Measurements from ENCODE around the gene PAX7.

PAX7 gene

GRCh38 chr1:18668046-18668445, 37.4 kb downstream of the PAX7 start:
- Histone ChIP-seq H3K4me1 (ENCODE audit: control insufficient read depth, insufficient read depth, low read length, poor library complexity, severe bottlenecking) (peaks cover 5% of the 10 kb centered on the region), H3K27ac (ENCODE audit: low read depth, low read length, severe bottlenecking) (no peak overlapping the region), H3K9me3 (ENCODE audit: control insufficient read depth, low read length) (no peaks in the 10 kb centered on the region), H3K4me3 (ENCODE audit: extremely low read depth, insufficient read depth, low read length, poor library complexity, severe bottlenecking) (no peak overlapping the region), H3K36me3 (ENCODE audit: control insufficient read depth, insufficient read depth, low read length) (no peaks in the 10 kb centered on the region)
- 64 to 79% methylated on average over 2 of the region's 2 CpGs for WGBS, 2 experiments (ENCODE audit: insufficient coverage in 2 of 2)

GRCh38 chr1:18668750-18669404, 38.2 kb downstream of the PAX7 start:
- Histone ChIP-seq H3K27ac (ENCODE audit: low read depth, low read length, severe bottlenecking) (no peak overlapping the region), H3K36me3 (ENCODE audit: control insufficient read depth, insufficient read depth, low read length) (no peaks in the 10 kb centered on the region), H3K4me1 (ENCODE audit: control insufficient read depth, insufficient read depth, low read length, poor library complexity, severe bottlenecking) (peaks cover 5% of the 10 kb centered on the region), H3K9me3 (ENCODE audit: control insufficient read depth, low read length) (no peaks in the 10 kb centered on the region), H3K4me3 (ENCODE audit: extremely low read depth, insufficient read depth, low read length, poor library complexity, severe bottlenecking) (no peak overlapping the region)
- 74 to 82% methylated on average over 4 of the region's 4 CpGs for WGBS, 2 experiments (ENCODE audit: insufficient coverage in 2 of 2)

GRCh38 chr1:18670121-18670867, 39.6 kb downstream of the PAX7 start:
- Histone ChIP-seq H3K27ac (ENCODE audit: low read depth, low read length, severe bottlenecking) (no peak overlapping the region), H3K4me3 (ENCODE audit: extremely low read depth, insufficient read depth, low read length, poor library complexity, severe bottlenecking) (no peak overlapping the region), H3K4me1 (ENCODE audit: control insufficient read depth, insufficient read depth, low read length, poor library complexity, severe bottlenecking) (peaks cover 5% of the 10 kb centered on the region), H3K9me3 (ENCODE audit: control insufficient read depth, low read length) (no peaks in the 10 kb centered on the region), H3K36me3 (ENCODE audit: control insufficient read depth, insufficient read depth, low read length) (no peaks in the 10 kb centered on the region)
- WGBS, 2 experiments (ENCODE audit: insufficient coverage in 2 of 2), result 84 to 88% methylated on average over 7 to 13 of the region's 13 CpGs

DNA sequence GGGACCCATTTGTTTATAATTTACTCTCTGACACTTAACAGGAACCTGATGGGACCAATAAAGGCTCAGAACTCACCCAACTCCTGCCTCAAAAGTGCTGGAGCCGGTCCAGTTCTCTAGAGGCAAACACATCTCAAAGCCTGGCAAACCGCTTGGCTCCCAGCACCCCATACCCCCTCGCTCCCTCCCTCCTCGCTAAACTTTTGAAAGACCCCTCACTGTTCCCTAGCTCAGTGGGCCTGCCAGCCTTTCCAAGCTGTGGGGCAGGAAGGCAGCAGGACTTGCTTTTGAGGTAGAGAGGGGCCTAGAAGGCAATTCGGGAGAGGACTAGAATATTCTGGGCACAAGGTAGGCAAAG, 40.2 kb downstream of the PAX7 start:
- WGBS, 2 experiments (ENCODE audit: insufficient coverage in 2 of 2), result 53 to 86% methylated on average over 2 to 3 of the region's 5 CpGs
- Histone ChIP-seq H3K4me1 (ENCODE audit: control insufficient read depth, insufficient read depth, low read length, poor library complexity, severe bottlenecking) (peaks cover 5% of the 10 kb centered on the region), H3K9me3 (ENCODE audit: control insufficient read depth, low read length) (no peaks in the 10 kb centered on the region), H3K4me3 (ENCODE audit: extremely low read depth, insufficient read depth, low read length, poor library complexity, severe bottlenecking) (no peak overlapping the region), H3K36me3 (ENCODE audit: control insufficient read depth, insufficient read depth, low read length) (no peaks in the 10 kb centered on the region), H3K27ac (ENCODE audit: low read depth, low read length, severe bottlenecking) (no peak overlapping the region)

DNA sequence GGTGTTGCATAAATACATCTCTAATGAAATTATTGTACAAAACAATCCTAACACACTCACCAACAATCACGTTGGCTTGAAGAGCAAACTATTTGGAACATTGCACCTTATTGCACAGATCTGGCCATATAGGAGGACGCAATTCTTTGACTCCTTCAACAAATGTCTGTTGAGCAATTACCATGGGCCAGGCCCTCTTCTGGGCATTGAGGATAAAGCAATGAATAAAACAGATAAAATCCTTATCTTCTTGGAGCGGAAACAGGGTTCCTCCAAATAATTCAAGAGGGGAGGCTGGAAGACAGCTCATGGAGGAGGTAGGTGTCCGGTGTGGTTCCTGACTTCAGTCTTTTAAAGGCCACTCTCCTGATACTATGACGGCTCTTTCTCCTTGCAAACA, 43.3 kb downstream of the PAX7 start:
- H3K36me3 ChIP-seq (ENCODE audit: control insufficient read depth, insufficient read depth, low read length), result no peaks in the 10 kb centered on the region
- no peak overlapping the region for H3K27ac ChIP-seq (ENCODE audit: low read depth, low read length, severe bottlenecking)
- H3K4me1 ChIP-seq (ENCODE audit: control insufficient read depth, insufficient read depth, low read length, poor library complexity, severe bottlenecking), result peaks cover 11% of the 10 kb centered on the region
- H3K9me3 ChIP-seq (ENCODE audit: control insufficient read depth, low read length), result no peaks in the 10 kb centered on the region
- WGBS, 2 experiments (ENCODE audit: insufficient coverage in 2 of 2), result 71 to 78% methylated on average over 5 of the region's 5 CpGs
- H3K4me3 ChIP-seq (ENCODE audit: extremely low read depth, insufficient read depth, low read length, poor library complexity, severe bottlenecking), result no peak overlapping the region

DNA sequence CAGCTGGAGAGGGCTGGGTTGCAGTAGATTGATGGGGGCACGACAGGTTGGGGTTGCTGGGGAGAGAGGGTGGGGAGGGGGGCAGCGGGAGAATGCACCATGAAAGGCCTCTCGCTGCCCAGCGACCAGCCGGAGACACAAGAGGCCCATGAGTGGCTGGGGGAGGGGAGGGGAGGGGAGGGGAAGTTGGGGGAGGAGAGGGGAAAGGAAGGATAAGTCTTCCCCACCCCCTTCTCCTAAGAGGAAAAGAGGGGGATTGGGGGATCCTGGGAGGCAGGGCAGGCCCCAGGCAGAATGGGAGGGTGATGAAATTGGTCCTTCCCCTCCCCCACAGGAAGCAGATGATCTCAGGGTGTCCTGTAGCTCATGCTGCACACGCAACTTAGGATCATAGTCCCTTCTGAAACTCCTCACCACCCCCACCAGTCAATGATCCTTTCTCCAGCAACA, 45.7 kb downstream of the PAX7 start:
- Histone ChIP-seq H3K36me3 (ENCODE audit: control insufficient read depth, insufficient read depth, low read length) (no peaks in the 10 kb centered on the region), H3K9me3 (ENCODE audit: control insufficient read depth, low read length) (no peaks in the 10 kb centered on the region), H3K27ac (ENCODE audit: low read depth, low read length, severe bottlenecking) (no peak overlapping the region), H3K4me1 (ENCODE audit: control insufficient read depth, insufficient read depth, low read length, poor library complexity, severe bottlenecking) (peaks cover 11% of the 10 kb centered on the region), H3K4me3 (ENCODE audit: extremely low read depth, insufficient read depth, low read length, poor library complexity, severe bottlenecking) (no peak overlapping the region)
- WGBS, 2 experiments (ENCODE audit: insufficient coverage in 2 of 2), result 67 to 71% methylated on average over 1 of the region's 6 CpGs

DNA sequence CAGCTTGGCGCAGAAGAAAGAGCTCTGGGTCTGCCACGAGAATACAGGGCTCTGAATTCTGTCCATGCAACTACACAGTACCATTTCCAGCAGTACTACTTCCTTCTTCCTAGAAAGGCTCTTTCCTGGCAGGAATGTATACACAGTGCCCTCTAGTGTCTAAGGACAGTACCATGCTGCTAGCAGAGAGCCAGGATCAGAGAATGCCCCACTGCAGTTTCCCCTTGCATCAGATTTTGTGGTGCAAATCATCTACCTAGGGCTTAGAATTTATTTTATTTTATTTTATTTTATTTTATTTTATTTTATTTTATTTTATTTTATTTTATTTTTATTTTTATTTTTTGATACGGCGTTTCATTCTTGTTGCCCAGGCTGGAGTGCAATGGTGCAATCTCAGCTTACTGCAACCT, 50.8 kb downstream of the PAX7 start:
- no peak overlapping the region for H3K27ac ChIP-seq (ENCODE audit: low read depth, low read length, severe bottlenecking)
- H3K36me3 ChIP-seq (ENCODE audit: control insufficient read depth, insufficient read depth, low read length), result no peaks in the 10 kb centered on the region
- 42 to 46% methylated on average over 3 to 4 of the region's 4 CpGs for WGBS, 2 experiments (ENCODE audit: insufficient coverage in 2 of 2)
- H3K9me3 ChIP-seq (ENCODE audit: control insufficient read depth, low read length), result no peaks in the 10 kb centered on the region
- H3K4me1 ChIP-seq (ENCODE audit: control insufficient read depth, insufficient read depth, low read length, poor library complexity, severe bottlenecking), result peaks cover 12% of the 10 kb centered on the region
- no peak overlapping the region for H3K4me3 ChIP-seq (ENCODE audit: extremely low read depth, insufficient read depth, low read length, poor library complexity, severe bottlenecking)

DNA sequence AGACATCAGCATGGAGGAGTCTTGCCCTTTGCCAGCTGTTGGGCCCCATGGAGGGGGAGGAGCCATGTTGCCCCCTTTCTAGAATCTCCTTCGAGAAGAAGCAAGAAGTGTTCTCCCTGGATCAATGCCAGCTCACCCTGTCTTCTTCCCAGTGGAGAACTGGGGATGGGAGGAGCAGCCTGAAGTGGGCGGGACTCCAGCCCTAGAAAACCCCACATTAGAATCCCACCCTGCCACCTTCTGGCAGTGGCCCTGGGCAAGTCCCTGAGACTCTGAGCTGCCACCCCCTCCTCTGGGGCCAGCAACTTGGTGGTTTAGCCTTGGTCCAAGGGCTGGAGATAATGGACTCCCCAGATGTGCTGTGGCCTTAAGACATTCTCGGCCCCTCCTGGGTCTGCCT, 51.7 kb downstream of the PAX7 start:
- WGBS, 2 experiments (ENCODE audit: insufficient coverage in 2 of 2), result 100% methylated on average over 1 of the region's 3 CpGs; no CpG with 5 or more reads in 1 of the 2 experiments
- Histone ChIP-seq H3K9me3 (ENCODE audit: control insufficient read depth, low read length) (no peaks in the 10 kb centered on the region), H3K27ac (ENCODE audit: low read depth, low read length, severe bottlenecking) (no peak overlapping the region), H3K36me3 (ENCODE audit: control insufficient read depth, insufficient read depth, low read length) (no peaks in the 10 kb centered on the region), H3K4me3 (ENCODE audit: extremely low read depth, insufficient read depth, low read length, poor library complexity, severe bottlenecking) (no peak overlapping the region), H3K4me1 (ENCODE audit: control insufficient read depth, insufficient read depth, low read length, poor library complexity, severe bottlenecking) (peaks cover 4% of the 10 kb centered on the region)

- no peak overlapping the region for H3K4me3 ChIP-seq (ENCODE audit: extremely low read depth, insufficient read depth, low read length, poor library complexity, severe bottlenecking)
- H3K27ac ChIP-seq (ENCODE audit: low read depth, low read length, severe bottlenecking), result no peak overlapping the region
- no peaks in the 10 kb centered on the region for H3K36me3 ChIP-seq (ENCODE audit: control insufficient read depth, insufficient read depth, low read length)
- peaks cover 4% of the 10 kb centered on the region for H3K4me1 ChIP-seq (ENCODE audit: control insufficient read depth, insufficient read depth, low read length, poor library complexity, severe bottlenecking)
- H3K9me3 ChIP-seq (ENCODE audit: control insufficient read depth, low read length), result no peaks in the 10 kb centered on the region
- 72 to 77% methylated on average over 16 of the region's 16 CpGs for WGBS, 2 experiments (ENCODE audit: insufficient coverage in 2 of 2)
Measured at GRCh38 chr1:18684303-18684702, 53.7 kb downstream of the PAX7 start.

GRCh38 chr1:18686540-18686939, 55.9 kb downstream of the PAX7 start:
- Histone ChIP-seq H3K36me3 (ENCODE audit: control insufficient read depth, insufficient read depth, low read length) (no peaks in the 10 kb centered on the region), H3K4me1 (ENCODE audit: control insufficient read depth, insufficient read depth, low read length, poor library complexity, severe bottlenecking) (peaks cover 4% of the 10 kb centered on the region), H3K9me3 (ENCODE audit: control insufficient read depth, low read length) (no peaks in the 10 kb centered on the region), H3K4me3 (ENCODE audit: extremely low read depth, insufficient read depth, low read length, poor library complexity, severe bottlenecking) (no peak overlapping the region), H3K27ac (ENCODE audit: low read depth, low read length, severe bottlenecking) (no peak overlapping the region)
- 80 to 100% methylated on average over 1 to 2 of the region's 3 CpGs for WGBS, 2 experiments (ENCODE audit: insufficient coverage in 2 of 2)

DNA sequence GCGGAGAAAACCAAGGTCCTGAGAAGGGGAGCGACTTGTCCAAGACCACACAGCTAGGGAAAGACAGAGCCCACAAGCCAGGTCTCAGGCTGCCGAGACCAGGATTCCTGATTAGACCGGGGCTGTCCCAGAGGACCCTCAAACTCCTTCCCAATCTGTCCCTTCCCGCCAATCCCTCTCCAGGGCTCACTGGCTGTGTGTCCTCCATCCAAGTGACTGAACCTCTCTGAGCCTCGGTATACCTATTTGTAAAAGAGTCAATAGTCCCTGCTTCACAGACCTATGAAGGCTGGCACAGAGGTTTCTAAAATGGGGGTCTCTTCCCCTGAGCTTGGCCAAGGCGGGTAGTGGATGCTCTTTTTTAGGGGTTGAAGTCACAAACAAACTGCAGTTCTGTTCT, 56.6 kb downstream of the PAX7 start:
- Histone ChIP-seq H3K36me3 (ENCODE audit: control insufficient read depth, insufficient read depth, low read length) (no peaks in the 10 kb centered on the region), H3K4me3 (ENCODE audit: extremely low read depth, insufficient read depth, low read length, poor library complexity, severe bottlenecking) (no peak overlapping the region), H3K9me3 (ENCODE audit: control insufficient read depth, low read length) (no peaks in the 10 kb centered on the region), H3K27ac (ENCODE audit: low read depth, low read length, severe bottlenecking) (no peak overlapping the region), H3K4me1 (ENCODE audit: control insufficient read depth, insufficient read depth, low read length, poor library complexity, severe bottlenecking) (peaks cover 4% of the 10 kb centered on the region)
- 89 to 100% methylated on average over 4 to 7 of the region's 7 CpGs for WGBS, 2 experiments (ENCODE audit: insufficient coverage in 2 of 2)
